Stimulated activated CD4-positive, alpha-beta T cell treated with anti-CD3 and anti-CD28 coated beads, Interleukin-1b, Interleukin-23, amount 100 ng/mL, for 48 hours (primary cell): Measurements from ENCODE around the gene VAMP2.
"Not testable (repeated sequence)": the region's sequence is repeated elsewhere in the genome, so short reads cannot be mapped to it uniquely, and the experiment has no call there.

Experiments
- DNase-seq: peaks from one replicate; pipeline ENCODE4 v3.0.0-alpha.2; 2020

The VAMP2 gene

GRCh38 chr17:8175795-8176196 is 13.0 kb upstream of the VAMP2 start:
- no peak for DNase-seq

- no peak for DNase-seq
Observed at GRCh38 chr17:8173871-8174322, 11.1 kb upstream of the VAMP2 start.

- DNase-seq = peak; percentile 85
Observed at GRCh38 chr17:8173056-8173870, 10.5 kb upstream of the VAMP2 start.

- not testable (repeated sequence) for DNase-seq
Observed at GRCh38 chr17:8170186-8170585, 7.4 kb upstream of the VAMP2 start.

- DNase-seq = no peak
Observed at GRCh38 chr17:8167526-8167925, 4.8 kb upstream of the VAMP2 start.

GRCh38 chr17:8166731-8167130 is 4.0 kb upstream of the VAMP2 start:
- DNase-seq = no peak

GRCh38 chr17:8164815-8165131 is 2.0 kb upstream of the VAMP2 start:
- no peak for DNase-seq

- peak; percentile 82 for DNase-seq
Observed at GRCh38 chr17:8163978-8164814, 1.4 kb upstream of the VAMP2 start.

- DNase-seq = no peak
Observed at GRCh38 chr17:8162997-8163977, 539 bp upstream of the VAMP2 start.

GRCh38 chr17:8161289-8162232 is 1.2 kb downstream of the VAMP2 start:
- no peak for DNase-seq

GRCh38 chr17:8160741-8161221 is 2.0 kb downstream of the VAMP2 start:
- DNase-seq = no peak

- no peak for DNase-seq
Observed at GRCh38 chr17:8160224-8160577, 2.5 kb downstream of the VAMP2 start.

- no peak for DNase-seq
Observed at GRCh38 chr17:8159459-8160223, 3.1 kb downstream of the VAMP2 start.

- no peak for DNase-seq
Observed at GRCh38 chr17:8159032-8159400, 3.7 kb downstream of the VAMP2 start.

- DNase-seq = peak; percentile 87
Observed at GRCh38 chr17:8158267-8159031, 4.3 kb downstream of the VAMP2 start.

- peak; percentile 100 for DNase-seq
Observed at GRCh38 chr17:8156246-8156992, 6.3 kb downstream of the VAMP2 start.

- no peak for DNase-seq
Observed at GRCh38 chr17:8155996-8156245, 6.8 kb downstream of the VAMP2 start.

GRCh38 chr17:8155231-8155995 is 7.3 kb downstream of the VAMP2 start:
- no peak for DNase-seq

- DNase-seq = no peak
Observed at GRCh38 chr17:8154608-8155155, 8.1 kb downstream of the VAMP2 start.
